HG02840 (cell line): ENCODE results near the gene AGAP1.
"Not testable (repeated sequence)": the region's sequence is repeated elsewhere in the genome, so short reads cannot be mapped to it uniquely, and the experiment has no call there.

Experiments used
- ATAC-seq: cut with Tn5 transposase; IDR thresholded peaks from one replicate; pipeline ENCODE4 v1.9.1; 2021; ENCODE audit warnings: mild to moderate bottlenecking, moderate library complexity, moderate number of reproducible peaks; ENCODE audit not compliant: unreplicated experiment, low FRiP score

The AGAP1 gene

GRCh38 chr2:235600926-235601325 lies 107.1 kb downstream of the AGAP1 start:
- ATAC-seq = no peak

DNA sequence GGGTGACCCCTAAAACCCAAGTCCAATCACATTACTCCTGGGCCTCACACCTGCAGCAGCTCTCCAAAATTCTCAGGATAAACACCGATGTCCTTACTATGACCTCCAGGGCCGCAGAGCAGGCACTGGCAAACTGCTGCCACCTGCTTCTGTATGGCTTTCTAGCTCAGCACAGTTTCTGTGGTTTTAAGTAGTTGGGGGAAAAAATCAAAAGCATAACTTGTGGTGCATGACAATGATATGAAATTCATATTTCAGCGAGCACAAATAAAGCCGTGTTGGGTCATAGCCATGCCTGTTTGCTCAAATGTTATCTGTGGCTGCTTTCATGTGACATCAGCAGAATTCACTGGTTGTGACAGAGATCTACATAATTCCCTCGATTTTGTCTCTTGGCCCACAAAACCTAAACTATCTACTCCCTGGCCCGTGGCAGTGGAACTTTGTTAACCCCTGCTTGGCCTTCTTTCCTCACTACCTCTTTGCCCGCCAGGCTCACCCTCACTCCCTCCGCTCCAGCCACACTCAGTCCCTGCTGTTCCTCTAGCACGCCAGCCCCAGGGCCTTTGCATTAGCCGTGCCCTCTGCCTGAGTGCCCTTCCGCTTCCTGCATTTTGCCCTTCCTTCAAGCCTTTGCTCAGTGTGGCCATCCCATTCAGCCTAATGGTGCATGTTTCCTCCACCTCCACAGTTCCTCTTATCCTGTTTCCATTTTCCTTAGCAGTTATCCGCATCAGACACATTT lies 108.3 kb downstream of the AGAP1 start:
- ATAC-seq = no peak

DNA sequence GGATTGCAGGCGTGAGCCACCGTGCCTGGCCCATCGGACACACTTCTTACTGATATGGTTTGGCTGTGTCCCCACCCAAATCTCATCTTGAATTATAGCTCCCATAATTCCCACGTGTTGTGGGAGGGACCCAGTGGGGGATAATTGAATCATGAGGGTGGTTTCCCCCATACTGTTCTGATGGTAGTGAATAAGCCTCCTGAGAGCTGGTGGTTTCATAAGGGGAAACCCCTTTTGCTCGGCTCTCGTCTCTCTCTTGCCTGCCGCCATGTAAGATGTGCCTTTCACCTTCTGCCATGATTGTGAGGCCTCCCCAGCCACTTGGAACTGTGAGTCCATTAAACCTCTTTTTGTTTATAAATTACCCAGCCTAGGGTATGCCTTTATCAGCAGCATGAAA lies 109.1 kb downstream of the AGAP1 start:
- ATAC-seq = not testable (repeated sequence)

- no peak for ATAC-seq
These were observed 109.8 kb downstream of the AGAP1 start for GRCh38 chr2:235603659-235604058.

DNA sequence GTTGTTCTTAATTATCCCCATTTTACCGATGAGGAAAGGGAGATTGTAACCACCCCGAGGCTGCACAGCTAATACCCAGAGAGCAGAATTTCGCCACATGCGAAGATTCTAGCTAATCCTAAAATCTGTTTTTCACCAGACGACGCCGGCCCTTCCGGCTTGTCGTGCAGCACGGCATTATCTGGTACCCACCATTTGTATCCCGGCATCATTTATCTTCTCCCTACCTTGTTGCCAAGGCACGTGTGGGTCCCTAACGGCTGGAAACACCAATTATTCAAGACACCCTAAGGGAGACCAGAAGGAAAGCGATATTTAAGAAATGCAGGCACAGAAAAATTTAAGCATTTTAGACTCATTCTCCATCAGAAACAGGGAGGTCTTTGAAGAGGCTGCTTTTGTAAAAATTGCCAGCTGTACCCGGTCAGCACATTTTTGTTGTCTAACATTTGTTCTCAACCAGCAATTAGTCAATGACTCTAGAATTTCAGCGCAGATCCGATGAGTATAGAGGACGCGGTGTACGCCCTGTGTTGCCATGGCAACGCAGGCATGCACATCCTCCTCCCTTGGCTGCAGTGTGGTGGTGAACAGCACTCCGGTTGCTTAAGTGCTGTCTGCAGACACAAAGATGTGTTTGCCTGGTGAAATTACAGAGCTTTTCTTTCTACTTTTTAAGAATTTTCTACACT lies 111.6 kb downstream of the AGAP1 start:
- no peak for ATAC-seq

GRCh38 chr2:235606004-235606715 lies 112.3 kb downstream of the AGAP1 start:
- no peak for ATAC-seq

DNA sequence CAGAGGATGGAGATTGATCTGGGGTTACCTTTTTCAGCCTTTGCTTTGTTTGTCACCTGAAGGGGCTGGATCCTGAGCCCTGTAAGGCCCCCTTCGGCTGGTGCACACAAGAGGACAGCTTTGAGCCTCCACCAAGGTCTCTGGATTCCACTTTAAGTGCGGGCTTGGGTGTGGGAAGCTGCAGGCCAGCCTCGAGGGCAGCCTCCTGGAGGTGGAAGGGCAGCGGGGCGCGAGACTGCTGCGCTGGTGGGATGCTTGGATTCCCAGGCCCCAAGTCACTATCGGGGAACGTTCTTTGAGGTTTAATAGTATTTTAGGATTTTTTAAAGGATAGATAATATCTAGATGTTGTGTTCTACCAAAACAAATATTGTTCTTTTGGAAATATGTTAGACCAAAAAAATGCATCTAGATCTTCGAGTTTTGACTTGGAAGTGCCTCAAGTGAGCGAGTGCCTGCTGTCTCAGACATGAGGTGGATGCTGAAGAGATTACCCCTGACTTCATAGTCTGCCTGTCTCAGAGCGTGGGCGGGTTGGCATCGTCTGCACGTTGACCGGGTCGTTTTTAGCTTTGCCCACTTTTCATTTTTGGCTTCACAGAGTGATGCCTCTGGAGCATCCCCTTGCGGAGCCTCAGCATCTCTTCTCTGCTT lies 113.8 kb downstream of the AGAP1 start:
- no peak for ATAC-seq

DNA sequence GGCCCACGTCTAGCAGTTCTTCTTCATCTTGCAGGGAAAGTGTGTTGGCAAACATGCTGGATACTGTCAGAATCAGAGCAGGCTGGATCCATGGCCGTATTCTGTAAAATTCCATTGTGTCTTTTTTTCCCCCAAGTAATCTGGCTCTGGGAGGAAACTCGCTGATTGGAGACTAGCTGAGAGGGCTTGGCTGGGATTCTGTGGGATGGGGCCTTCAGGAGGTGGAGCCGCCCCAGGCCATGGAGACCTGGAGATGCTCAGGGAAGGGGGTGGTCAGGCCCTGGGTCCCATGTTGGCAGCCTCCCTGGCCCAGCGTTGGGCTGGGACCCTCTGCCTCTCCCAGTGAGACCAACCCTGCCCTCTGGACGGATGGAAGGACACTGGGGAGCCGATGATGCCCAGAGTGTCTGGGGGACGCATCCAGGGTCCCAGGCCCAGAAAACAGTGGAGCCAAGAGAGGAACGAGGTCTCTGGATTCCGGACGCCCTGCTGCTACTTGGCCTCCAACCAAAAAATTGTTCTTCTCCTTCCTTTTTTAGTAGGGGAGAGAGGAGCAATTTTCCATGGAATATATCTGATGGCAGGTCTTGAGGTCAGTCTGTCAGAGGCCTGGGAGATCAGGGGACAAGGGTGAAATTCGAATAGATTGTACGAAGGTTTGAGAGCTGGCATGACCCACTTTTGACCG lies 114.5 kb downstream of the AGAP1 start:
- no peak for ATAC-seq

DNA sequence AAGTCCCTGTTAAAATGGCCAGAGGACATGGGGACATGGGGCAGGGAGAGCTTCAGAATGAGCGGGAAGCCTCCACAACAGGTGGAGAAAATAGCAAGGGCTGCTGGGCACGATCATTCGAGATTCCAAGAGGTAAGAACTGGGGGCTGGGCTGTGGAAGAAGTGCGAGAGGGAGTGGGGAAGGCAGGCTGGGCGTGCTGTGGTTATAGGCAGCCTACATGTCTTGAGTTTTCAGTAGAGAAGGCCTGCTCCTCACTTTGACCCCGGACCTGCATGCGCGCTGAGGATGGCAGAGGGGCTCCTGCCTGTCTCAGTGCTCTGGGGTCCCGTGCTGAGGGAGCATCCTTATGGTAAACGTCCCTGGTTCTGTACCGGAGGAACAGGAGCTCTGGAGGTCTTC lies 115.5 kb downstream of the AGAP1 start:
- no peak for ATAC-seq

- ATAC-seq = no peak
These were observed 115.9 kb downstream of the AGAP1 start for GRCh38 chr2:235609746-235610145.

DNA sequence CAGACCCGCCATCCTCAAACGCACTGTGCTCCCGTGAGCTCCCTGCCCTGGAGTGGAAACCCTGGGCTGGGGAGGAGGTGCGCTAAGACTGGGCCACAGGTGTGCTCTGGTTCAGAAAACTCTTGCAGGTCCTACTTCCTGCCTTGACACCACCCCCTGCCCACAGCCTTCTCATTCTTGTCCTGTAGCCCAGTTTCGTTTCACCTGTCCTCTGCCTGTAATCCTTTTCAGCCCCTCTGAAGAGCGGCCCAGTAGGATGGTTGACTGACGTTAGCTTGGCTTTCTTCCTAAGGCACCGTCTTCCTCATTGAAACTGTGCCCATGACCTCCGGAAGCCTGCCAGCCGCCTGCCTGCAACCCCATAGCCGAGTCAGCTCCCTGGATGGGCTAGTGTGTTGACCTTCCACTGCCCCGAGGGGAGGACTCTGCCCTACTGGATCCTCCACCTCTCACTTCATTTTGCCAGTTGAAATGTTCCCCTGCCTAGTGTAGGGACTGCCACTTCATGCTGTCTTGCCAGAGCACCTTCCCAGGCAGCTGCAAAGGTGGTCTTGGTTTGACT lies 116.9 kb downstream of the AGAP1 start:
- ATAC-seq = no peak

GRCh38 chr2:235611349-235611748 lies 117.5 kb downstream of the AGAP1 start:
- ATAC-seq = no peak

- no peak for ATAC-seq
These were observed 117.9 kb downstream of the AGAP1 start for GRCh38 chr2:235611756-235612155.

- ATAC-seq = no peak
These were observed 118.5 kb downstream of the AGAP1 start for GRCh38 chr2:235612181-235612950.

- no peak for ATAC-seq
These were observed 119.8 kb downstream of the AGAP1 start for GRCh38 chr2:235613649-235614048.

DNA sequence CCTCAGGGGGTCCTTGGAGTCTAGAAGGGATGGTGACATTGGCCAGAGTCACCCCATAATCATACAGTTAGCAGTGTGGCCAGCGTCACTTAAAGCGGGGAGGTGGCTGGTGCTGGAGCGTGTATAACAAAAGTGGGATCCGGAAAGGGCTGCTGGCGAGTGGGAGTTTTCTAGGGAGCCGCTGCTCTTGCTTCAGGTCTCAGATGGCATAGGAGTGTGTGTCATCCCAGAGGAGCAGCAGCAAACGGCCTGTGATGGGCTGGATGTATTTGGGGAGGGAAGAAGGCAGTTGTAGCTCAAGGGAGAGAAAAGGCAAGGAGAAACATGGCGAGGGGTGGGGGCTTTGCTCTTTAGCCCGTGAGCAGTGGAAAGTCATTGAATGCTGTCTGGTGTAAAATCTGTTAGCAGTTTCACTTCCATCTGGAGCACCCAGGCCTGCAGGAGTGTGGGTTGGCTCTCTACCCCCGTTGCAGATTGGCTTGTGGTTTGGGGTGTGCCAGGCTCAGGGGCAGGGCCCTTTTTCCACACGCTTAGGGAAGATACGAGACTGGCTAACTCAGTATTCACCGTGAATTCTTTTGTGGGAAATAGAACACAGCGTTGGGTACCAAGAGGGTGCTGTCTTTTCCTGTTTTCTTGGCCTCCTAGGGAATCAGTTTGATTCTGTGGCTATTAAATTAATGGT lies 120.5 kb downstream of the AGAP1 start:
- no peak for ATAC-seq

GRCh38 chr2:235614900-235615712 lies 121.3 kb downstream of the AGAP1 start:
- ATAC-seq = no peak

DNA sequence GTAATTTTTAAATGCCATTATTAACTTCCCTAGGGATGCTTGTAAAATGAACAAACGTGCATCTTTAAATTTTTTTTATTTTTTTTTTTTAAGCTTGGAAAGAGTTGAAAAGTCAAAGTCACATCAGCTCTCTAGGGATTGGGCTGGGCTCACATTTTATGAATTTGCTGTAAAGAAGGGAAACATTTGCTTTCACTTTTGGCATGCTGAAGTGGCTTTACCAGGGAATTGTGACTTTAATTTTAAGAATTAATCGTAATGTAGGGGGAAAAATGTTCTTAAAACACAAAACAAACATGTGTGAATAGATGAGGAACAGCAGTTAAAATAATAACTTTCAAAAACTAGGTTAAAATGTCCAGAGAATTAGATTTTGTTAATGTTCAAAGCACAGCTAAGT lies 123.0 kb downstream of the AGAP1 start:
- no peak for ATAC-seq
